Activated CD4-positive, alpha-beta T cell treated with anti-CD3 and anti-CD28 coated beads, Interleukin-10, Interleukin-2, amounts not matched to agents 100 ng/mL and 50 ng/mL, durations not matched to agents 16 hours and 8 hours (primary cell): ENCODE measurements around the gene ADAMTS2.

Experiments used
- DNase-seq: peaks from one replicate; pipeline ENCODE4 v3.0.0-alpha.2; 2020

Gene ADAMTS2

GRCh38 chr5:179167871-179168451 lies 177.3 kb downstream of the ADAMTS2 start:
- no peak for DNase-seq

- DNase-seq = peak; percentile 52
Measured at GRCh38 chr5:179166886-179167841, 178.1 kb downstream of the ADAMTS2 start.

GRCh38 chr5:179166171-179166885 lies 178.9 kb downstream of the ADAMTS2 start:
- no peak for DNase-seq

DNA sequence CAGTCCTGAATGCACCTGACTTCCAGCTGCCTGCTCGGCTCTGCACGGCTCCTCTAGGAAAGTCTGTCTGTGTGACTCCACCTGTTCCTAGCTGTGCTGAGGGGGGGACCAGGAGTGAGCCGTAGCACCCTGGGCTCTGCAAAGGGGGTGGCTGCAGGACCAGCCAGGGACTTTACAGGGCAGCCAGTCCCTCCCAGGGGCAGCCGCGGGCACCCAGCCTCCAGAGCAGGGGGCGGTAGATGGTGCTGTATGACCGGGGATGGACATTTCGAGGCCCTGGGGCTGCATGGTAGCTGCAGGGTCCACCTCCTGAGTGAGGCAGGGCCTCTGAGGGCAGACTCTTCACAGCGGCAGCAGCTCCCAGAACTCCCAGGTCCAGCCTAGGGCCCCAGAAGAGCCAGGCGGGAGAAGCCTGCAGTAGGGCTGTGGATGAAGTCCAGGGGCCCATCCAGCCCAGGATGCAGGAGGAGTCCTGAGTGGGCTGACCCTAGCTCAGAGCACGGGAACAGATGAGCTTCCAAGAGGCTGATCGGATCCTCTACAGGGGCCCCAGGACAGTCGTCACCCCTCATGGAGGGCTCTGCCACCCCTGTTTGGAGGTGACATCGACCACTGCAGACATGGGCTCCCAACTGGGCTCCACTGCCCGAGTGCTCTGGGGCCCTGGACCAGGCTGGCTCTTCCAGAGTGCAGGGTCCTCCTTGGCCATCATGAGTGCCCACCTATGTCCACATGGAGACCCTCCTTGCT lies 179.7 kb downstream of the ADAMTS2 start:
- DNase-seq = no peak

DNA sequence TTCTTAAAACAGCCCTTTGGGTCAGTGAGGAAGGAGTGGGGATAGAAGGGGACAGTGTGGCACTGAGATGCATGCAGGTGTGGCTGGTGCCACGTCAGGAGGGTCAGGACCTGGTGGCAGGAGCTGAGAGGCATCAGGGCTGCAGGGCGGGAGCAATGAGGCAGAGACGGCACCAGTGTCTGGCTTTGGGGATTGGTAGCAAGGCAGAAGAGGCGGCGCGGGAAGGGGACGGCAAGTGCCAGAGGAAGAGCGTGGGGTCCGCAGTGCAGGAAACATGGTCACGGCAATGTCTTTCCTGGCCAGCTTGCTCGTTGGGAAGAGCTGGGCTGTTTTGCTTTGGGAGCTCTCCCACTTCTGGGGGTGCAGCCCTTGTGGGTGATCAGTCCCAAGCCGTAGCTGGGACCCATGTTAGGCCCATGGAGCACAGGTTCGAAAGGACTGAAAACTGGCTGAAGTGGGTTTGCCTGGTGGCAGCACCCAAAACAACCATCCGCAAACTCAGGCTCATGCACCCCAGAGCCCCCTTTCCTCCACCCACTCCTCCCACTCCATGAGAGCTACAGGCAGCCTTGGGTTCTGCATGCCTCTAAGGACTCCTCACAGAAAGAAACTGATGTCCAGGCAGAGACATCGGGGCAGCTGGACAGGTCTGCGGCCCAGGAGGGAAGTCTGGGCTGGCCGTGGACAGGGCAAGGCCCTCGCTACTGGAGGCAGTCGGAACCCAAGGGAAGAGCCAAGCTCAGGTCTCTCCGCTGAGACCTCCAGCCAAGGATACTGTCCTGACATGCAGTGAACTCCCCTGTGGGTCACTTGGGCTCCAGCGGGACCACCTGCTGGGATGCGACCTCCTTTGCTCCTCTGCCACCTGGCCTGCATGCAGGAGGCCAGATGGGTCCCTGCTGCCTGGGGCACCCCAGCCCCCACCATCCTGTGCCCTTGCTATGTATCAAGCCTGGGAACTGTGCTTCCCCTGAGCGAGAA lies 180.6 kb downstream of the ADAMTS2 start:
- no peak for DNase-seq

- no peak for DNase-seq
Measured at GRCh38 chr5:179163236-179164155, 181.8 kb downstream of the ADAMTS2 start.

- no peak for DNase-seq
Measured at GRCh38 chr5:179162351-179163235, 182.7 kb downstream of the ADAMTS2 start.

DNA sequence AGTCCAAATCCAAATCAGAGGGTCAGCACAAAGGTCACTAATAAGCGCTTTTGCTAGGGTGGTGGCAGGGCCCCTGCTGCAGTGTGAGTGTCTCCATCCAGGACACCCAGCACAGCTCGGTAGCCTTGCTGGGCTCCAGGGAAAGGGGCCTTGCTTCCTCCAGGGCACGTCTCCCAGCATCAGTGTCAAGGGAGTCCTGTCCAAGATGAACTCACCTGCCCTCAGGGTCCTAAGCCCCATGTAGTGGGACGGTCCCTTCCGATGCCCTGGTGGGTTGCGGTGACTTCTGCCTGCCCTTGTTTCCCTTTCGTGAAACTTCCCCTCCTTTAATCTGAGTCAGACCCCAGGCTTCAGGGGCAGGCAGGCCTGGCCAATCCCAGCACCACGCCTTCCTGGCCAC lies 183.4 kb downstream of the ADAMTS2 start:
- DNase-seq = no peak

DNA sequence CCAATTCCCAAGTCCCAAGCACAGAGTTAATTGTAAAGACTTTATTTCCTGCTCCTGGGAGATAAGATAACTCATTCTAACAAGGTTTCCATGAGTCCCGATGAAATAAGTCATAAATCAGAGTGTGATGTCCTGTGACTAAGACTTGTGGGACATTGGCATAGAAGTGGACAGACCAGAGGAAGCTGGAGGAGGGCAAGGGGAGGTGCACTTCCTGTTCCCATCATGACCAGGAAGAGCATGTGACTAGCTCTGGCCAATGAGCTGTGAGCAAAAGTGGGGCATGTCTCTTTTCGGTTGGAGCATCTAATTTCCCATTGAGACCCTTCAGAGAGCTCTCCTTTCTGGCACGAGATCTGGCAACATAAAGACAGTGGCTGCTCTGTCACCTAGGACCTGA lies 184.7 kb downstream of the ADAMTS2 start:
- no peak for DNase-seq

DNA sequence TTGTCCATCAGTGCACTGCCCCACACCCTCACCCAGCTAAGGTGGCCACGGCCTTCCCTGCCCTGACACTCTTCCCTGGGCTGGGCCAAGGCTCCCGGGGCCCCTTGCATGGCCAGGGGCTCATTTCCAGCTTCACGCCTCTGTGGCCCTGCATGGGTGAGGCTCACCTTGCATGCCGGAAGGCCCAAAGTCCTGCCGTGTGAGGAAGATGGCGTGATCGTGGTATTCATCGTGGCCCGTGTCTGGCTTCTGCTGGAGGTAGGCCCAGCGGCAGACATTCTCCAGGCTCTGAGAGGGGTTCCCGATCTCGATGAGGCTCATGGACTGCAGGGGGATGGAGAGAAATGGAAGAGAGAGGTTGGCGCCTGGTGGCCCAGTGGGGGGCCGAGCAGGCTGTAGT lies 186.7 kb downstream of the ADAMTS2 start:
- DNase-seq = no peak

DNA sequence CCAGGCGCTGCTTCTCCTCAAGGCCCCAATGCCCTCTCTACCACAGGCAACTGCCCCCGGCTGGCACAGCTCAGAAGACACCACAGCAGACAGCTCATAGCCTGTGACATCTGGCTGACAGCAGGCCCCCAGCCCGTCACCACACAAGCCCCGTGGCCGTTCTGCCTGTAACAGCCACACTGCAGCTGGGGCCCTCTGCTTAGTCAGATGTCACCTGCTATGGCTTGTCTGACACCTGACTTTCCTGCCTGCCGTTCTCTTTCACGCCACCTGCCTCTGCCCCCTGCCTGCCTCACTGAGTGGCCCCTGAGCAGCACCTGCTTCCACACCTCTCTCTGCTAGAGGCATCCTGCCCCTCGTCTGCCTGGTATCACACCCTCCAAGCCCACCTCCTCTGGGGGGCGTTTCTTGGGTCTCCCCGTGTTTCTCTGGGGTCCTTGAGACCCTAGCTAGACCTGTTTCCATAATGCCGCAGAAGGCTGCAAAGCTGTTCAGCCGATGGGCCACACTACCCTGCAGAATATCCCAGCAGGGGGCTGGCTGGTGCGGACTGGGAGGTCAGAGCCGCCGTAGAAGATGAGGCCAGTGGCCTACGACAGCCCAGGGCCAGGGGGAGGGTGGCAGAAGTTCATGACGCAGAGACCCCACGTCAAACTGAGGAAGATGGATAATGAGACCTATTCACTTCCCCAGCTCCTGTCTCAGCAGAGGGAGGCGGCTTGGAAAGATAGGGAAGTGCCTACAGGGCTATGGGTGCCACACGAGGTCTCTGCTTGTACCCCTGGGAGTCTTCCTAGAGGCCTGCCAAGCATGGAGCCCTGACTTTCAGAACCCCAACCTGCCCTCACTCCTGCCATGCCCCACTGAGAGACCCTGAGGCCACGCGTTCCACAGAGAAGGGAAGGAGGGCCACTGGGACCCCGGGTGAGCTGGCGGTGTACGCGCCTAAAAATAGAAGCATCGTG lies 190.0 kb downstream of the ADAMTS2 start:
- no peak for DNase-seq

- no peak for DNase-seq
Measured at GRCh38 chr5:179154346-179154990, 190.8 kb downstream of the ADAMTS2 start.

DNA sequence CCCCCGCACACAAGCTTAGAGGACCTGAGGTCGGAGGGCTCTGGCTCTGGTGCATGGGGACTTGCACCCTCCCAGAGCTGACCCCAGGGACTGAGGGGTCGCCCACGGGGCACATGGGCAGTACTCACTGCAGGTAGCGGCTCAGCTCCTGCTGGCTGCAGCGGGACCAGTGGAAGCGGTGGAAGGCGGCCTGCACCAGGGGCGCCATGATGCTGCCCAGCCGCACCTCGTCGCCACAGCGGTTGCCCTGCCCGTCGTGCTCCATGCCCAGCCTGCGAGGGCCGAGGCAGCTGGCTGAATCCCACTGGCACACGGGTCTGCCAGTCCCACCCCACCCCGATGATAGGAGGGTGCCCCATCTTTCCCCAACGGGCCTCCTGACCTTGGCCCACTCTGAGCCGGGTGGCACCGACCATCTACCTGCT lies 191.3 kb downstream of the ADAMTS2 start:
- no peak for DNase-seq

- no peak for DNase-seq
Measured at GRCh38 chr5:179153341-179153901, 191.8 kb downstream of the ADAMTS2 start.

DNA sequence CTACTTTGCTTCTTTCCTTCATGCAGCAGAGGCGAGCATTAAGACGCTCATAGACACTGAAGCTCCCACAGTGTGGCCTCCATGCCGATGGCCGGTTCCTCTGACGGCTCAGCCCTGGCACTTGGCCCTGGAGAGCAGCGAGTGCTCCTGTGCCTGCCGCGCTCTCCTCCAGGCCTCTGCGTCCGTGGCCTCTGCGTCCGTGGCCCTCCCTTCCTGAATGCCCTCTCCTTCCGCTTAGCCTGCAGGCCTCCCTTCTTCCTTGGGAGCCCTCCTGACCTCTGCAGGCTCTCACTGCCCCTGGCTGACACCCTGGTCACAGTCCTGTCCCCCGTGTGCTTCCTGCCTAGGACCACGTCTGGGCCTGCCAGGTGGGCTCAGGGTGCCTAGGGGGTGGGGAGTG lies 192.3 kb downstream of the ADAMTS2 start:
- DNase-seq = no peak

DNA sequence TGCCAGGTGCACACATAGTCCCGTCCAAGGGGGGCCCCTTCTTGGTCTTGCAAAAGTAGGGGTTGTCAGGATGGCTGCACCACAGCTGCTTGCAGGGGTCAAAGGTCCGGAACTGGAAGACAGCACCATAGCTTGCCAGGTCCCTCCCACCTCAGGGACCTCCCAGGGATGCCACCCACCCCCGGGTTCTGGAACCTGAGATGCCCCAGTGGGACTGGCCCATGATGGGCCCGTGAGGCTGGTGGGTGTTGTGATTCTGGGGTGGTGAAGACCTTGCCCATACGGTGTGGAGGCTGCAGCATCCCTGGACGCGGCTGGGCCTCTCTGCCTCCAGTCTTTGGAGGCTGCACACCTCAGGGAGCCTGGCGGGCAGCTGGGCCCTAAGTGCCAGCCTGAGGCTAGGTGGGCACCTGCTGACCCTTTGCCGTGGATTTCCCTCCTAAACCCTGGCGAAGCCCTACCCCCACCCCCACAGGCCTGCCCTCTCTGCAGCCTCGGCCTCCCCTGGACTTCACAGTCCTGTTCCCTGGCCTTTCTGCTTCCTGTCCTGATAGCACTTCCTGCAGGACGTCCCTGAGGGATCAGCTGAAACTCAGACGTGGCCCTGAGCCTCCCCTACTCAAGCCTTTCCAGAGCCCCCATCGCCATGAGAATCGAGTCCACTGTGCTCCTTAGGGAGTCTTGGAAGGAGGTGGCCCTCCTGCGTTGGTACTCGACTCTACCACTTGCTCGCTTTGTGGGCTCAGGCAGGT lies 192.9 kb downstream of the ADAMTS2 start:
- DNase-seq = no peak
